NT2/D1 (cell line): ENCODE results near the gene ZNF385C.

Experiments used
- SUZ12 ChIP-seq: IDR thresholded peaks from 2 replicates; pipeline ENCODE4 v1.6.1; 2011; ENCODE audit not compliant: insufficient read length, insufficient read depth; ENCODE audit errors: extremely low read depth
- YY1 ChIP-seq: IDR thresholded peaks from 2 replicates; pipeline ENCODE4 v1.6.1; 2011; ENCODE audit not compliant: insufficient read length, insufficient read depth
- ZNF274 ChIP-seq: IDR thresholded peaks from 2 replicates; pipeline ENCODE4 v1.6.1; 2011; ENCODE audit warnings: mild to moderate bottlenecking, low read depth, low read length

DNA sequence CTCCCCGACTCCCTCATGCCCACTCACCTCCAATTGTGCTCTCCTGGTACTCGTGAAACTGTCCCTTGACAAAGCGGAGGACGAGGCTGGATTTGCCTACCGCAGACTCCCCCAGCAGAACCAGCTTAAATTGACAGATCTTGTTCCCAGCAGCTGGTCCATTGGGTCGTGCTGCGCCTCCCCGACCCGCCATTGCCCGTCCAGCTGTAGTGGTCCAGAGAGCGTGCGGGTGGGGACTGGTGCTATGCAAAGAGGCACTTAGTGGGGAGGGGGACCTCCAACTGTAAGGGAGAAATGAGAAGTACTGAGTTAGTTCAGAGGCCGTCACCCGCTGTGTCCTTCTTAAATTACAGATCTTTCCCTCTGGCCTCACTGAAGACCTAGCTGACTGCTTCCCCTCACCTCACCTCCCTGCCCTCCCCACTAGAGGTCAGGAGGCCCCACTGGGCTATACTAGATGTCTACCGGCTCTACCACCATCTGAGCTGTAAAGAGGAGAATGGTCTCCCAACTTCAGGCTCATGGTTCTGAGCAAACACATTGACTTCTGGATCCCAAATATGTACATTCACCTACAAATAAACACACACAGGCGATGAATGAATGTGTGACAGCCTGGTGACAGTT is 32.1 kb upstream of the ZNF385C start:
- TF ChIP-seq ZNF274, result no peak
- no peak for TF ChIP-seq SUZ12
- TF ChIP-seq YY1, result no peak
